ENCODE results near the gene TTC23.

GRCh38 chr15:99118801-99119546 is 130.4 kb downstream of the TTC23 start:
- TF ChIP-seq, protein P1, sequence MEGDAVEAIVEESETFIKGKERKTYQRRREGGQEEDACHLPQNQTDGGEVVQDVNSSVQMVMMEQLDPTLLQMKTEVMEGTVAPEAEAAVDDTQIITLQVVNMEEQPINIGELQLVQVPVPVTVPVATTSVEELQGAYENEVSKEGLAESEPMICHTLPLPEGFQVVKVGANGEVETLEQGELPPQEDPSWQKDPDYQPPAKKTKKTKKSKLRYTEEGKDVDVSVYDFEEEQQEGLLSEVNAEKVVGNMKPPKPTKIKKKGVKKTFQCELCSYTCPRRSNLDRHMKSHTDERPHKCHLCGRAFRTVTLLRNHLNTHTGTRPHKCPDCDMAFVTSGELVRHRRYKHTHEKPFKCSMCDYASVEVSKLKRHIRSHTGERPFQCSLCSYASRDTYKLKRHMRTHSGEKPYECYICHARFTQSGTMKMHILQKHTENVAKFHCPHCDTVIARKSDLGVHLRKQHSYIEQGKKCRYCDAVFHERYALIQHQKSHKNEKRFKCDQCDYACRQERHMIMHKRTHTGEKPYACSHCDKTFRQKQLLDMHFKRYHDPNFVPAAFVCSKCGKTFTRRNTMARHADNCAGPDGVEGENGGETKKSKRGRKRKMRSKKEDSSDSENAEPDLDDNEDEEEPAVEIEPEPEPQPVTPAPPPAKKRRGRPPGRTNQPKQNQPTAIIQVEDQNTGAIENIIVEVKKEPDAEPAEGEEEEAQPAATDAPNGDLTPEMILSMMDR (conservative IDR thresholded peaks at IDR 0.05; ENCODE audit: low read length), result no peak
- no peak for TF ChIP-seq EZH2phosphoT487 (IDR thresholded peaks at IDR 0.05; ENCODE audit: borderline replicate concordance, low read depth, low read length)
